T47D (cell line): ENCODE measurements around the gene TUBB3.

Source experiments
- DNase-seq, 2 experiments: peaks; one replicate each; pipeline versions ENCODE4 v3.0.0 to v3.0.0-alpha.2; 2011 to 2012; ENCODE audit warnings: low read depth in 1 of 2, low spot score in 1 of 2
- JUND ChIP-seq: IDR thresholded peaks from 2 replicates; pipeline ENCODE4 v1.6.1; 2012; ENCODE audit warnings: low read depth
- in situ Hi-C: cut with HindIII; loops from 2 replicates; pipeline ENCODE4 v1.10.0; 2016; ENCODE audit warnings: low sequenced_read_pairs, low pct_unique_long_range_greater_than_20kb

Gene TUBB3

GRCh38 chr16:89972244-89973234 lies 49.4 kb downstream of the TUBB3 start:
- DNase-seq: peak; percentile 97 to 100
- TF ChIP-seq JUND: no peak
- in situ Hi-C loops: no loop called here

GRCh38 chr16:89973235-89973634 lies 50.1 kb downstream of the TUBB3 start:
- DNase-seq: no peak
- no peak for TF ChIP-seq JUND
- in situ Hi-C loops: no loop called here

GRCh38 chr16:89973654-89974335 lies 50.7 kb downstream of the TUBB3 start:
- no peak for DNase-seq
- in situ Hi-C loops: no loop called here
- no peak for TF ChIP-seq JUND

- no peak for TF ChIP-seq JUND
- in situ Hi-C loops: no loop called here
- DNase-seq: no peak
Measured at GRCh38 chr16:89974870-89975269, 51.7 kb downstream of the TUBB3 start.

GRCh38 chr16:89981414-89981813 lies 58.3 kb downstream of the TUBB3 start:
- in situ Hi-C loops: no loop called here
- DNase-seq: no peak
- no peak for TF ChIP-seq JUND

- TF ChIP-seq JUND: no peak
- DNase-seq: no peak
- in situ Hi-C loops: no loop called here
Measured at GRCh38 chr16:89982318-89982717, 59.2 kb downstream of the TUBB3 start.

GRCh38 chr16:89983536-89983935 lies 60.4 kb downstream of the TUBB3 start:
- TF ChIP-seq JUND: no peak
- in situ Hi-C loops: no loop called here
- DNase-seq: no peak

- no peak for DNase-seq
- no peak for TF ChIP-seq JUND
- in situ Hi-C loops: no loop called here
Measured at GRCh38 chr16:89984216-89984615, 61.1 kb downstream of the TUBB3 start.

GRCh38 chr16:89985219-89985618 lies 62.1 kb downstream of the TUBB3 start:
- no peak for TF ChIP-seq JUND
- no peak for DNase-seq
- in situ Hi-C loops: no loop called here
